SK-N-SH (cell line): ENCODE measurements around the gene AREL1. TPM values are rescaled to one million over a fixed set of nuclear protein-coding genes. Genes with fewer than 3 reads are reported as not detected.
A peak's percentile ranks its signal among the peaks of the same experiment; 100 is the strongest.

ENCODE experiments used
- CTCF ChIA-PET: fragments of 300-600, 350-600 bp; formaldehyde crosslinking; extraction: SDS; loops from one replicate; lab custom pipeline; 2021; lab: Yijun Ruan, JAX
- POLR2A ChIA-PET: fragments of 350-600 bp; sonication (Branson Sonifier 250); formaldehyde crosslinking; extraction: SDS; loops from one replicate; lab custom pipeline; 2020; ENCODE audit warnings: antibody characterized with exemption, inconsistent platforms; lab: Yijun Ruan, JAX
- DNase-seq: peaks from one replicate; pipeline ENCODE4 v3.0.0; 2012
- H2AFZ ChIP-seq: fragments of 200-600 bp; sonication (generic); 2 replicates; pipeline ENCODE4 v1.8.1; 2016; ENCODE audit warnings: antibody characterized with exemption, mild to moderate bottlenecking, low read depth
- H3F3A ChIP-seq: fragments of 200-600 bp; sonication (generic); replicated peaks from 2 replicates; pipeline ENCODE3; 2016; ENCODE audit warnings: antibody characterized with exemption, mild to moderate bottlenecking; ENCODE audit not compliant: insufficient read depth
- H3K27ac ChIP-seq, 2 experiments: fragments of 200-500 bp in 1 of 2; fragments of 200-600 bp in 1 of 2; sonication (Bioruptor generic) in 1 of 2; sonication (generic), shearing (Covaris generic) in 1 of 2; 2 replicates each; pipeline versions ENCODE4 v1.5.1 to v1.6.1; 2014 to 2016; ENCODE audit warnings: low read depth in 2 of 2, inconsistent platforms in 1 of 2, low read length in 1 of 2, mild to moderate bottlenecking in 1 of 2, mixed read lengths in 1 of 2
- H3K27me3 ChIP-seq: fragments of 200-600 bp; sonication (generic), shearing (Covaris generic); 2 replicates; pipeline ENCODE4 v1.6.1; 2016; ENCODE audit warnings: mixed run types; ENCODE audit not compliant: insufficient read depth
- H3K36me3 ChIP-seq, 2 experiments: fragments of 200-500 bp in 1 of 2; fragments of 200-600 bp in 1 of 2; sonication (Bioruptor generic) in 1 of 2; sonication (generic) in 1 of 2; replicated peaks in 1 of 2; 2 replicates each; pipeline versions ENCODE3 to v1.5.1; 2014 to 2016; ENCODE audit warnings: low read length in 1 of 2, mild to moderate bottlenecking in 1 of 2; ENCODE audit not compliant: insufficient read depth in 2 of 2, control insufficient read depth in 1 of 2
- H3K4me1 ChIP-seq, 2 experiments: fragments of 200-500 bp in 1 of 2; fragments of 200-600 bp in 1 of 2; sonication (Bioruptor generic) in 1 of 2; sonication (generic), shearing (Covaris generic) in 1 of 2; 2 replicates each; pipeline versions ENCODE4 v1.5.1 to v1.6.1; 2014 to 2016; ENCODE audit warnings: low read depth in 1 of 2, low read length in 1 of 2, mixed run types in 1 of 2; ENCODE audit not compliant: insufficient read depth in 2 of 2, control insufficient read depth in 1 of 2
- H3K4me2 ChIP-seq: fragments of 200-600 bp; sonication (generic), shearing (Covaris generic); 2 replicates; pipeline ENCODE4 v1.6.1; 2017; ENCODE audit warnings: mixed run types
- H3K4me3 ChIP-seq, 2 experiments: fragments of 200-500 bp in 1 of 2; fragments of 200-600 bp in 1 of 2; sonication (Bioruptor generic) in 1 of 2; sonication (generic), shearing (Covaris generic) in 1 of 2; 2 replicates each; pipeline versions ENCODE4 v1.5.1 to v1.8.1; 2014 to 2016; ENCODE audit warnings: low read depth in 2 of 2, inconsistent platforms in 1 of 2, low read length in 1 of 2, mild to moderate bottlenecking in 1 of 2, mixed read lengths in 1 of 2, moderate library complexity in 1 of 2
- H3K79me2 ChIP-seq: fragments of 200-600 bp; sonication (generic); 2 replicates; pipeline ENCODE4 v1.8.1; 2017; ENCODE audit warnings: mild to moderate bottlenecking; ENCODE audit not compliant: insufficient read depth
- H3K9ac ChIP-seq: fragments of 200-600 bp; sonication (generic); 2 replicates; pipeline ENCODE4 v1.6.1; 2017; ENCODE audit warnings: mixed run types
- H3K9me2 ChIP-seq: fragments of 200-600 bp; sonication (generic); 2 replicates; pipeline ENCODE4 v1.6.1; 2017; ENCODE audit warnings: mixed run types
- H3K9me3 ChIP-seq: fragments of 200-600 bp; sonication (generic); 2 replicates; pipeline ENCODE4 v1.6.1; 2017; ENCODE audit warnings: mixed run types, mild to moderate bottlenecking, moderate library complexity
- H4K20me1 ChIP-seq: fragments of 200-600 bp; sonication (generic); 2 replicates; pipeline ENCODE4 v1.6.1; 2017; ENCODE audit warnings: mild to moderate bottlenecking, mixed run types; ENCODE audit not compliant: insufficient read depth
- ELF1 ChIP-seq: IDR thresholded peaks from 2 replicates; pipeline ENCODE4 v1.4.0; 2012
- EZH2phosphoT487 ChIP-seq: fragments of 200-600 bp; sonication (generic); IDR thresholded peaks from 2 replicates; pipeline ENCODE4 v1.6.1; 2017; ENCODE audit warnings: low read depth, mixed run types, mild to moderate bottlenecking, antibody characterized with exemption, moderate library complexity, borderline replicate concordance
- FOSL2 ChIP-seq: IDR thresholded peaks from 2 replicates; pipeline ENCODE4 v1.4.0; 2012; ENCODE audit warnings: low read depth, mild to moderate bottlenecking, moderate library complexity, borderline replicate concordance
- GABPA ChIP-seq: IDR thresholded peaks from 2 replicates; pipeline ENCODE4 v1.4.0; 2012; ENCODE audit warnings: low read depth, mild to moderate bottlenecking
- GATA2 ChIP-seq: sonication (generic); formaldehyde crosslinking; IDR thresholded peaks from 2 replicates; pipeline ENCODE4 v1.5.0; 2020; ENCODE audit warnings: mild to moderate bottlenecking, missing genetic modification reagents
- JUND ChIP-seq: IDR thresholded peaks from 2 replicates; pipeline ENCODE4 v1.4.0; 2012
- NRF1 ChIP-seq: IDR thresholded peaks from 2 replicates; pipeline ENCODE4 v1.6.1; 2012; ENCODE audit warnings: low read depth, mild to moderate bottlenecking, low read length
- SMC3 ChIP-seq: IDR thresholded peaks from 2 replicates; pipeline ENCODE4 v1.6.1; 2012; ENCODE audit warnings: low read depth, low read length, improper control_type of control experiment
- TCF12 ChIP-seq: IDR thresholded peaks from 2 replicates; pipeline ENCODE4 v1.4.0; 2012
- TEAD4 ChIP-seq: IDR thresholded peaks from 2 replicates; pipeline ENCODE4 v1.4.0; 2012; ENCODE audit warnings: mild to moderate bottlenecking, borderline replicate concordance; ENCODE audit not compliant: insufficient read depth
- YY1 ChIP-seq: IDR thresholded peaks from 2 replicates; pipeline ENCODE4 v1.4.0; 2012; ENCODE audit warnings: low read depth, mild to moderate bottlenecking
- whole genome bisulfite sequencing: methylation state at CpG from one replicate; pipeline ENCODE4 v1.1.6; 2017; ENCODE audit warnings: low lambda C conversion rate; 5-methylcytosine and 5-hydroxymethylcytosine counted together
- polyA plus RNA-seq, 3 experiments: library from polyadenylated mRNA; depleted of rRNA; stranded (reverse); fragments of >200 nt; gene quantifications; 2 replicates each; pipeline ENCODE4 v1.2.3, GENCODE V29; 2012
- TF ChIP-seq, protein P1 (sequence below): IDR thresholded peaks from 2 replicates; pipeline ENCODE4 v1.6.1; 2012; ENCODE audit warnings: mild to moderate bottlenecking, low read depth, low read length, moderate library complexity

Gene AREL1
- polyA plus RNA-seq, 1 of the 3 experiments (the other 2 are of a cell fraction): 35.1 TPM

DNA sequence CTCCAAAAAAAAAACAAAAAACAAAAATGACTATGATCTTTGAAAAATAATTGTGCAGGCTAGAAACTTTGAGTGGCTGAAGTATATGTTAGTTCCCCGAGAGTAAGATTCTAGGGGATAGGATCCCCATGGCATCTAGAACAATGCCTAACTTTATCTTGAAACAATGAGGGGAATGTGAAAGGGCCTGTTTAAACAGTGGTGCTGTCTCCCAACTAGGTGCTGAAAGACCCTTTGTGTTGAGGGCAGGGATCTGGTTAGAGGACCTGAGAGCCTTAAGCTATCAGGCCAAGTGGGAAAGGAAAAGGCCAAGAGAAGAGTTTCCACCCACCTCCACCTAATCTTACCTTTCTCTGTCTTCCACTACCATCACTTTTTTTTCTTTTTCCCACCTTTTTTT, 43.4 kb upstream of the AREL1 start:
- Histone ChIP-seq H3K4me2 (no peak overlapping the region), H3K79me2 (no peaks in the 10 kb centered on the region), H3K4me3 (no peak overlapping the region), H3K9ac (no peak overlapping the region), H4K20me1 (no peaks in the 10 kb centered on the region), H3F3A (no peaks in the 10 kb centered on the region), H2AFZ (no peak overlapping the region), H3K27ac (no peak overlapping the region), H3K9me3 (no peaks in the 10 kb centered on the region), H3K27me3 (no peaks in the 10 kb centered on the region), H3K9me2 (no peaks in the 10 kb centered on the region), H3K4me1 (no peaks in the 10 kb centered on the region)
- 89% methylated on average over 1 of the region's 1 CpG for WGBS
- CTCF ChIA-PET: no interaction called here
- no peak for DNase-seq
- POLR2A ChIA-PET: interaction anchor here (0.7 kb wide), 1 partner anchor 24 kb away, joined by 4 read pairs; no protein-coding TSS in a partner anchor
- TF ChIP-seq, protein P1, sequence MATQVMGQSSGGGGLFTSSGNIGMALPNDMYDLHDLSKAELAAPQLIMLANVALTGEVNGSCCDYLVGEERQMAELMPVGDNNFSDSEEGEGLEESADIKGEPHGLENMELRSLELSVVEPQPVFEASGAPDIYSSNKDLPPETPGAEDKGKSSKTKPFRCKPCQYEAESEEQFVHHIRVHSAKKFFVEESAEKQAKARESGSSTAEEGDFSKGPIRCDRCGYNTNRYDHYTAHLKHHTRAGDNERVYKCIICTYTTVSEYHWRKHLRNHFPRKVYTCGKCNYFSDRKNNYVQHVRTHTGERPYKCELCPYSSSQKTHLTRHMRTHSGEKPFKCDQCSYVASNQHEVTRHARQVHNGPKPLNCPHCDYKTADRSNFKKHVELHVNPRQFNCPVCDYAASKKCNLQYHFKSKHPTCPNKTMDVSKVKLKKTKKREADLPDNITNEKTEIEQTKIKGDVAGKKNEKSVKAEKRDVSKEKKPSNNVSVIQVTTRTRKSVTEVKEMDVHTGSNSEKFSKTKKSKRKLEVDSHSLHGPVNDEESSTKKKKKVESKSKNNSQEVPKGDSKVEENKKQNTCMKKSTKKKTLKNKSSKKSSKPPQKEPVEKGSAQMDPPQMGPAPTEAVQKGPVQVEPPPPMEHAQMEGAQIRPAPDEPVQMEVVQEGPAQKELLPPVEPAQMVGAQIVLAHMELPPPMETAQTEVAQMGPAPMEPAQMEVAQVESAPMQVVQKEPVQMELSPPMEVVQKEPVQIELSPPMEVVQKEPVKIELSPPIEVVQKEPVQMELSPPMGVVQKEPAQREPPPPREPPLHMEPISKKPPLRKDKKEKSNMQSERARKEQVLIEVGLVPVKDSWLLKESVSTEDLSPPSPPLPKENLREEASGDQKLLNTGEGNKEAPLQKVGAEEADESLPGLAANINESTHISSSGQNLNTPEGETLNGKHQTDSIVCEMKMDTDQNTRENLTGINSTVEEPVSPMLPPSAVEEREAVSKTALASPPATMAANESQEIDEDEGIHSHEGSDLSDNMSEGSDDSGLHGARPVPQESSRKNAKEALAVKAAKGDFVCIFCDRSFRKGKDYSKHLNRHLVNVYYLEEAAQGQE: peak; percentile 72
- no peak for TF ChIP-seq YY1
- TF ChIP-seq, all 33 proteins: peak for 1
- no peaks in the 10 kb centered on the region for H3K36me3 ChIP-seq

DNA sequence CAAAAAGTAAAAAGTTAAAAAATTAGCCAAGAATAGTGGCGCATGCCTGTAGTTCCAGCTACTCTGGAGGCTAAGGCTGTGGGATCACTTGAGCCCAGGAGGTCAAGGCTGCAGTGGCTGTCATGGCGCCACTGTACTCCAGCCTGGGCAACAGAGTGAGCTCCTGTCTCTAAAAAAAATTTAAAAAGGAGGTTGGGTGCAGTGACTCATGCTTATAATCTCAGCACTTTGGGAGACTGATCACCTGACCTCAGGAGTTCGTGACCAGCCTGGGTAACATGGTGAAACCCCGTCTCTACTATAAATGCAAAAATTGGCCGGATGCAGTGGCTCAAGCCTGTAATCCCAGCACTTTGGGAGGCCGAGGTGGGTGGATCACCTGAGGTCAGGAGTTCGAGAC, 42.0 kb upstream of the AREL1 start:
- no peak overlapping the region for H3K27ac ChIP-seq
- no peak overlapping the region for H3K4me3 ChIP-seq
- H3F3A ChIP-seq: no peaks in the 10 kb centered on the region
- no peaks in the 10 kb centered on the region for H3K9me2 ChIP-seq
- no peak for DNase-seq
- H3K4me1 ChIP-seq: no peaks in the 10 kb centered on the region
- 75% methylated on average over 4 of the region's 7 CpGs for WGBS
- H3K27me3 ChIP-seq: no peaks in the 10 kb centered on the region
- ChIA-PET POLR2A (no interaction called here), CTCF (interaction anchor here (1.2 kb wide), 1 partner anchor 243 kb away, joined by 3 read pairs; no protein-coding TSS in a partner anchor)
- H4K20me1 ChIP-seq: no peaks in the 10 kb centered on the region
- H3K9me3 ChIP-seq: no peaks in the 10 kb centered on the region
- no peak overlapping the region for H3K4me2 ChIP-seq
- H3K36me3 ChIP-seq: no peaks in the 10 kb centered on the region
- TF ChIP-seq FOSL2 (no peak), TCF12 (no peak), TEAD4 (no peak), NRF1 (no peak), GATA2 (CRISPR knock-in tag) (no peak), JUND (no peak), ELF1 (no peak), GABPA (no peak), SMC3 (no peak), EZH2phosphoT487 (no peak)
- no peaks in the 10 kb centered on the region for H3K79me2 ChIP-seq
- no peak overlapping the region for H3K9ac ChIP-seq
- H2AFZ ChIP-seq: no peak overlapping the region
